ENCODE data around the gene ADH7.

ADH7 gene

GRCh38 chr4:99463566-99463965, 28.4 kb upstream of the ADH7 start:
- in situ Hi-C loops (cut with HindIII; ENCODE audit: low sequenced_read_pairs) = no loop called here

GRCh38 chr4:99462875-99463464, 27.8 kb upstream of the ADH7 start:
- in situ Hi-C loops (cut with HindIII; ENCODE audit: low sequenced_read_pairs) = no loop called here
- peak; percentile 76 for DNase-seq (ENCODE audit: low read depth, low spot score)
- TF ChIP-seq CTCF (IDR thresholded peaks at IDR 0.05; ENCODE audit: low read depth, low read length) = peak; percentile 74
- no peak overlapping the region for H3K4me3 ChIP-seq (ENCODE audit: low read depth, low read length)

More at GRCh38 chr4:99463566-99463965, 28.4 kb upstream of the ADH7 start:
- DNase-seq (ENCODE audit: low read depth, low spot score) = no peak
- no peak for TF ChIP-seq CTCF (IDR thresholded peaks at IDR 0.05; ENCODE audit: low read depth, low read length)
- H3K4me3 ChIP-seq (ENCODE audit: low read depth, low read length) = no peak overlapping the region

GRCh38 chr4:99461623-99462401, 26.7 kb upstream of the ADH7 start:
- DNase-seq (ENCODE audit: low read depth, low spot score) = no peak
- in situ Hi-C loops (cut with HindIII; ENCODE audit: low sequenced_read_pairs) = no loop called here
- H3K4me3 ChIP-seq (ENCODE audit: low read depth, low read length) = no peak overlapping the region
- no peak for TF ChIP-seq CTCF (IDR thresholded peaks at IDR 0.05; ENCODE audit: low read depth, low read length)

GRCh38 chr4:99459546-99460042, 24.5 kb upstream of the ADH7 start:
- TF ChIP-seq CTCF (IDR thresholded peaks at IDR 0.05; ENCODE audit: low read depth, low read length) = no peak
- in situ Hi-C loops (cut with HindIII; ENCODE audit: low sequenced_read_pairs) = no loop called here
- H3K4me3 ChIP-seq (ENCODE audit: low read depth, low read length) = no peak overlapping the region
- no peak for DNase-seq (ENCODE audit: low read depth, low spot score)

DNA sequence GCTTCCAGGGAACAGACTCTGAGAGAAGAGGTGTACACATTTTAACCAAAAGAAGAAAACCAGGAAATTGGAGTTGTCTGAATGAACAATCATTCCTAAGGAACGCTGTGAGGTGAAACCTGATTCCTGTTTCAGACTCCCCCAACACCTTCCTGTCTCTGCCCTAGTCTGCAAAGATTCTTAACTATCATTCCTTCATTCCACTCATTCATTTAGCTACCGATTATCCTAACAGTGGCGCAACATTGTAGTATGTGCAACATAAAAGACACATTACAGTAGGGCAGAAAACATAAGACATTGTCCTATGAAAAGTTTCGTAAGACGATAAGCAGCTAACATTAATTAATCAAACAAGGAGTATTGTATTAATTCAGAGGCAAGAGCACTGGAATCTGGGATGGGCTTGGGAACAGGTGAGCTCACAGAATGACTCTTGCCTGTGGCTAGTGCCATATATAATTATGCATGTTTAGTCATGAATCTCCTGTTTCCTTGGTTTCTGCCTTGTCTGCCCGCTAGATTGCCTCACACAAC, 23.8 kb upstream of the ADH7 start:
- in situ Hi-C loops (cut with HindIII; ENCODE audit: low sequenced_read_pairs) = no loop called here
- TF ChIP-seq CTCF (IDR thresholded peaks at IDR 0.05; ENCODE audit: low read depth, low read length) = no peak
- DNase-seq (ENCODE audit: low read depth, low spot score) = no peak
- H3K4me3 ChIP-seq (ENCODE audit: low read depth, low read length) = no peak overlapping the region

- TF ChIP-seq CTCF (IDR thresholded peaks at IDR 0.05; ENCODE audit: low read depth, low read length) = no peak
- in situ Hi-C loops (cut with HindIII; ENCODE audit: low sequenced_read_pairs) = no loop called here
- no peak overlapping the region for H3K4me3 ChIP-seq (ENCODE audit: low read depth, low read length)
- no peak for DNase-seq (ENCODE audit: low read depth, low spot score)
Measured at GRCh38 chr4:99457676-99458075, 22.5 kb upstream of the ADH7 start.
